Common myeloid progenitor, CD34-positive (primary cell): Measurements from ENCODE around the gene LUC7L.
"Not testable (repeated sequence)": the region's sequence is repeated elsewhere in the genome, so short reads cannot be mapped to it uniquely, and the experiment has no call there.

ENCODE experiments used
- CTCF ChIA-PET: fragments of 350-600 bp; sonication (Branson Sonifier 250); formaldehyde crosslinking; loops from one replicate; lab custom pipeline; 2021; ENCODE audit warnings: antibody characterized with exemption; lab: Charles Lee
- POLR2A ChIA-PET: fragments of 350-600 bp; sonication (Branson Sonifier 250); formaldehyde crosslinking; loops from one replicate; lab custom pipeline; 2021; ENCODE audit warnings: antibody characterized with exemption; lab: Charles Lee
- DNase-seq, 3 donors: peaks; one replicate each; pipeline versions ENCODE4 v3.0.0 to v3.0.0-alpha.2; 2013
- H3K27ac ChIP-seq, 2 experiments: 1 replicate in 1 of 2; 2 replicates in 1 of 2; pipeline ENCODE4 v1.7.0; 2013; ENCODE audit warnings: inconsistent platforms in 2 of 2, low read length in 2 of 2, mild to moderate bottlenecking in 2 of 2, low read depth in 1 of 2, moderate library complexity in 1 of 2; ENCODE audit not compliant: severe bottlenecking in 2 of 2, insufficient read depth in 1 of 2, poor library complexity in 1 of 2
- H3K27me3 ChIP-seq, 5 experiments: replicated peaks in 2 of 5; 1 replicate in 3 of 5; 2 replicates in 2 of 5; pipeline versions ENCODE4 v1.6.1 to v1.7.0; 2013; ENCODE audit warnings: low read length in 4 of 5, mild to moderate bottlenecking in 2 of 5, moderate library complexity in 2 of 5, inconsistent platforms in 1 of 5; ENCODE audit not compliant: insufficient read depth in 5 of 5, control insufficient read depth in 4 of 5
- H3K36me3 ChIP-seq, 4 experiments: 1 replicate in 2 of 4; 2 replicates in 2 of 4; pipeline versions ENCODE4 v1.6.1 to v1.7.0; 2013; ENCODE audit warnings: low read length in 3 of 4, control low read depth in 1 of 4, mild to moderate bottlenecking in 1 of 4; ENCODE audit not compliant: control insufficient read depth in 4 of 4, insufficient read depth in 4 of 4
- H3K4me1 ChIP-seq, 4 experiments: 1 replicate in 3 of 4; 2 replicates in 1 of 4; pipeline versions ENCODE4 v1.6.1 to v1.7.1; 2013; ENCODE audit warnings: low read length in 3 of 4, mild to moderate bottlenecking in 3 of 4, control low read depth in 1 of 4, inconsistent platforms in 1 of 4, moderate library complexity in 1 of 4; ENCODE audit not compliant: control insufficient read depth in 4 of 4, insufficient read depth in 4 of 4; ENCODE audit errors: control extremely low read depth in 1 of 4
- H3K4me3 ChIP-seq, 7 experiments: 1 replicate in 4 of 7; 2 replicates in 3 of 7; pipeline versions ENCODE4 v1.5.1 to v1.7.0; 2013; ENCODE audit warnings: mild to moderate bottlenecking in 7 of 7, low read length in 6 of 7, moderate library complexity in 6 of 7, inconsistent platforms in 2 of 7, low read depth in 2 of 7, control low read depth in 1 of 7; ENCODE audit not compliant: insufficient read depth in 4 of 7, control insufficient read depth in 1 of 7; ENCODE audit errors: extremely low read depth in 1 of 7
- H3K9me3 ChIP-seq, 5 experiments: 1 replicate in 4 of 5; 2 replicates in 1 of 5; pipeline versions ENCODE4 v1.6.1 to v1.7.1; 2013; ENCODE audit warnings: low read length in 4 of 5, mild to moderate bottlenecking in 2 of 5, inconsistent platforms in 1 of 5, low read depth in 1 of 5, moderate library complexity in 1 of 5; ENCODE audit not compliant: control insufficient read depth in 4 of 5, insufficient read depth in 2 of 5; ENCODE audit errors: control extremely low read depth in 1 of 5
- WGBS: methylation state at CpG from one replicate; pipeline ENCODE4 v1.1.5; 2013; ENCODE audit not compliant: insufficient coverage; 5-methylcytosine and 5-hydroxymethylcytosine counted together

The LUC7L gene

GRCh38 chr16:163696-164095 is 65.6 kb downstream of the LUC7L start:
- POLR2A ChIA-PET, CTCF ChIA-PET, H3K27ac ChIP-seq, H3K4me3 ChIP-seq, DNase-seq, H3K36me3 ChIP-seq, H3K9me3 ChIP-seq: not testable (repeated sequence)
- Histone ChIP-seq H3K27me3 (peaks cover 0 to 69% (median 33%) of the 10 kb centered on the region in 5 experiments), H3K4me1 (peaks cover 0 to 24% (median 17%) of the 10 kb centered on the region in 4 experiments)
- WGBS = no CpG with 5 or more reads among the region's 3 CpGs

- not testable (repeated sequence) for H3K9me3 ChIP-seq, H3K27ac ChIP-seq, H3K36me3 ChIP-seq, DNase-seq, H3K4me3 ChIP-seq
- peaks cover 0 to 23% (median 17%) of the 10 kb centered on the region in 4 experiments for H3K4me1 ChIP-seq
- ChIA-PET POLR2A (interaction anchor here (0.5 to 0.6 kb wide), 2 partner anchors 13 to 38 kb away, joined by 3 to 4 read pairs; no protein-coding TSS in a partner anchor), CTCF (interaction anchor here (1.3 kb wide), 1 partner anchor 18 kb away, joined by 3 read pairs; no protein-coding TSS in a partner anchor)
- 91% methylated on average over 2 of the region's 10 CpGs for WGBS
- peaks cover 2 to 69% (median 27%) of the 10 kb centered on the region in 5 experiments for H3K27me3 ChIP-seq
These were observed 66.1 kb downstream of the LUC7L start for GRCh38 chr16:163139-163538.

- Histone ChIP-seq H3K9me3 (no peaks in the 10 kb centered on the region), H3K36me3 (no peaks in the 10 kb centered on the region), H3K27ac (no peak overlapping the region), H3K4me3 (no peak overlapping the region), H3K4me1 (peaks cover 0 to 23% (median 17%) of the 10 kb centered on the region in 4 experiments), H3K27me3 (peaks cover 2 to 69% (median 24%) of the 10 kb centered on the region in 5 experiments)
- ChIA-PET POLR2A (interaction anchor here (0.5 to 0.6 kb wide), 2 partner anchors 12 to 39 kb away, joined by 3 to 4 read pairs; no protein-coding TSS in a partner anchor), CTCF (interaction anchor here (1.3 kb wide), 1 partner anchor 19 kb away, joined by 3 read pairs; no protein-coding TSS in a partner anchor)
- 96% methylated on average over 9 of the region's 13 CpGs for WGBS
- no peak for DNase-seq
These were observed 66.8 kb downstream of the LUC7L start for GRCh38 chr16:162271-162991.

GRCh38 chr16:160691-161190 is 68.5 kb downstream of the LUC7L start:
- 80% methylated on average over 11 of the region's 18 CpGs for WGBS
- no peak for DNase-seq
- ChIA-PET POLR2A (no interaction called here), CTCF (no interaction called here)
- H3K27me3 ChIP-seq = peaks cover 2 to 64% (median 21%) of the 10 kb centered on the region in 5 experiments
- no peak overlapping the region for H3K4me3 ChIP-seq
- H3K36me3 ChIP-seq = no peaks in the 10 kb centered on the region
- peaks cover 0 to 9% (median 8%) of the 10 kb centered on the region in 4 experiments for H3K4me1 ChIP-seq
- no peaks in the 10 kb centered on the region for H3K9me3 ChIP-seq
- H3K27ac ChIP-seq = no peak overlapping the region

- H3K4me1 ChIP-seq, H3K27ac ChIP-seq, CTCF ChIA-PET, DNase-seq, H3K36me3 ChIP-seq, H3K9me3 ChIP-seq, H3K4me3 ChIP-seq, POLR2A ChIA-PET: not testable (repeated sequence)
- H3K27me3 ChIP-seq = peaks cover 2 to 62% (median 19%) of the 10 kb centered on the region in 5 experiments
- WGBS = 90% methylated on average over 2 of the region's 20 CpGs
These were observed 69.0 kb downstream of the LUC7L start for GRCh38 chr16:160242-160641.

- Histone ChIP-seq H3K4me3 (no peak overlapping the region), H3K9me3 (no peaks in the 10 kb centered on the region), H3K36me3 (no peaks in the 10 kb centered on the region), H3K27ac (no peak overlapping the region), H3K4me1 (peaks cover 0 to 9% (median 8%) of the 10 kb centered on the region in 4 experiments), H3K27me3 (peaks cover 2 to 67% (median 19%) of the 10 kb centered on the region in 5 experiments)
- DNase-seq = no peak
- POLR2A ChIA-PET = interaction anchor here (1.0 kb wide), 1 partner anchor 21 kb away, joined by 5 read pairs; the partner anchor contains the start of gene HBQ1
- CTCF ChIA-PET = interaction anchor here (0.8 to 2.1 kb wide), 2 partner anchors 9 to 16 kb away, joined by 3 to 6 read pairs; no protein-coding TSS in a partner anchor
- 85% methylated on average over 6 of the region's 6 CpGs for WGBS
These were observed 70.0 kb downstream of the LUC7L start for GRCh38 chr16:159136-159849.
